GM23248 (cell line): Measurements from ENCODE around the gene WNK2.

Experiments
- EZH2 ChIP-seq: fragments of 200-600 bp; sonication (generic); IDR thresholded peaks from 2 replicates; pipeline ENCODE4 v1.6.1; 2018; ENCODE audit warnings: antibody characterized with exemption, mild to moderate bottlenecking; ENCODE audit not compliant: insufficient read depth, poor library complexity, severe bottlenecking
- EZH2phosphoT487 ChIP-seq: fragments of 200-600 bp; sonication (generic); IDR thresholded peaks from 2 replicates; pipeline ENCODE4 v1.6.1; 2018; ENCODE audit warnings: antibody characterized with exemption, moderate library complexity, mild to moderate bottlenecking, low read depth; ENCODE audit not compliant: insufficient read depth

- TF ChIP-seq EZH2 (no peak), EZH2phosphoT487 (no peak)
Measured at GRCh38 chr9:93270976-93271375, 87.0 kb downstream of the WNK2 start.
